Lower lobe of right lung (tissue), 2 donors: Measurements from ENCODE around the gene NXN. TPM values are rescaled to one million over a fixed set of nuclear protein-coding genes. Genes with fewer than 3 reads are reported as not detected.

ENCODE experiments used
- ATAC-seq, 2 donors: fragments of 200-7000 bp; cut with Tn5 transposase; one replicate each; pipeline ENCODE4 v1.9.1; 2020 to 2022; ENCODE audit warnings: mild to moderate bottlenecking in 2 of 2, moderate library complexity in 2 of 2
- DNase-seq: peaks from one replicate; pipeline ENCODE4 v3.0.0-alpha.2; 2020
- H3K27ac ChIP-seq: fragments of 200-600 bp; one replicate; pipeline ENCODE4 v1.8.0; 2022
- H3K27me3 ChIP-seq: fragments of 200-600 bp; one replicate; pipeline ENCODE4 v1.8.0; 2022; ENCODE audit warnings: low read depth
- H3K36me3 ChIP-seq: fragments of 200-600 bp; one replicate; pipeline ENCODE4 v1.8.0; 2022; ENCODE audit warnings: mild to moderate bottlenecking
- H3K4me1 ChIP-seq: fragments of 200-600 bp; one replicate; pipeline ENCODE4 v1.8.0; 2022
- H3K4me3 ChIP-seq: fragments of 200-600 bp; one replicate; pipeline ENCODE4 v1.8.0; 2022; ENCODE audit warnings: mild to moderate bottlenecking
- H3K9me3 ChIP-seq: fragments of 200-600 bp; one replicate; pipeline ENCODE4 v1.8.0; 2022
- CTCF ChIP-seq: fragments of 200-600 bp; IDR thresholded peaks from one replicate; pipeline ENCODE4 v1.8.0; 2022; ENCODE audit warnings: antibody characterized with exemption, mild to moderate bottlenecking
- intact Hi-C: fragments of 100-400 bp; cut with DNase I; formaldehyde crosslinking; loops from one replicate; pipeline ENCODE4 v1.11.0; 2022
- total RNA-seq: library from RNA; stranded (reverse); fragmentation: NEBNext Ultra II Directional; extraction: Animal tissue kit (Norgen Biotek cat#: 25700); gene quantifications from one replicate; pipeline ENCODE4 v1.2.1, GENCODE V29; 2021
- donor health status: DM: no; HTN: yes; CAD: no; lungs with severe emphysema.

Gene NXN
- total RNA-seq, 1 donor from 2014 or later = 42.6 TPM

GRCh38 chr17:923633-924032 lies 55.9 kb downstream of the NXN start:
- H3K27me3 ChIP-seq = no peaks in the 10 kb centered on the region

GRCh38 chr17:921161-921560 lies 58.4 kb downstream of the NXN start:
- H3K9me3 ChIP-seq = no peaks in the 10 kb centered on the region
- H3K36me3 ChIP-seq = no peaks in the 10 kb centered on the region
- H3K4me1 ChIP-seq = peaks cover 30% of the 10 kb centered on the region
- DNase-seq (no peak), ATAC-seq (peak; percentile 34 to 54)
- no peak overlapping the region for H3K4me3 ChIP-seq
- H3K27ac ChIP-seq = no peak overlapping the region
- H3K27me3 ChIP-seq = no peaks in the 10 kb centered on the region
- no peak for TF ChIP-seq CTCF
- intact Hi-C loops = no loop called here

More at GRCh38 chr17:923633-924032, 55.9 kb downstream of the NXN start:
- Histone ChIP-seq H3K36me3 (no peaks in the 10 kb centered on the region), H3K4me1 (peaks cover 42% of the 10 kb centered on the region), H3K9me3 (no peaks in the 10 kb centered on the region), H3K27ac (no peak overlapping the region), H3K4me3 (no peak overlapping the region)
- no peak for ATAC-seq
- intact Hi-C loops = no loop called here
- no peak for DNase-seq
- no peak for TF ChIP-seq CTCF

- no peak for ATAC-seq
- no peak overlapping the region for H3K4me3 ChIP-seq
- intact Hi-C loops = no loop called here
- TF ChIP-seq CTCF = no peak
- H3K36me3 ChIP-seq = no peaks in the 10 kb centered on the region
- H3K9me3 ChIP-seq = no peaks in the 10 kb centered on the region
- H3K27ac ChIP-seq = no peak overlapping the region
- H3K27me3 ChIP-seq = no peaks in the 10 kb centered on the region
- peaks cover 30% of the 10 kb centered on the region for H3K4me1 ChIP-seq
- no peak for DNase-seq
Measured at GRCh38 chr17:920190-920589, 59.4 kb downstream of the NXN start.

- no peaks in the 10 kb centered on the region for H3K36me3 ChIP-seq
- H3K27me3 ChIP-seq = no peaks in the 10 kb centered on the region
- ATAC-seq = no peak
- DNase-seq = peak; percentile 32
- intact Hi-C loops = no loop called here
- peak overlapping the region; percentile 58 for H3K27ac ChIP-seq
- no peak overlapping the region for H3K4me3 ChIP-seq
- no peaks in the 10 kb centered on the region for H3K9me3 ChIP-seq
- H3K4me1 ChIP-seq = peaks cover 32% of the 10 kb centered on the region
- no peak for TF ChIP-seq CTCF
Measured at GRCh38 chr17:917941-918740, 61.4 kb downstream of the NXN start.

- peak overlapping the region; percentile 16 for H3K4me3 ChIP-seq
- H3K27me3 ChIP-seq = no peaks in the 10 kb centered on the region
- H3K36me3 ChIP-seq = no peaks in the 10 kb centered on the region
- DNase-seq (peak; percentile 42), ATAC-seq (no peak)
- no peak for TF ChIP-seq CTCF
- peaks cover 32% of the 10 kb centered on the region for H3K4me1 ChIP-seq
- H3K9me3 ChIP-seq = no peaks in the 10 kb centered on the region
- intact Hi-C loops = no loop called here
- peak overlapping the region; percentile 58 for H3K27ac ChIP-seq
Measured at GRCh38 chr17:917391-917811, 62.2 kb downstream of the NXN start.
